Stimulated activated naive B cell treated with anti-CD40 and anti-IgM and Interleukin-4, amounts not matched to agents 10 μg/mL and 1 μg/mL and 100 μg/mL, for 72 hours (primary cell): ENCODE data around the gene ANKRD52.
A peak's percentile ranks its signal among the peaks of the same experiment; 100 is the strongest.

Source experiments
- ATAC-seq, 2 donors: fragments of 150-1000 bp; cut with Tn5 transposase; replicated peaks; 2 replicates each; pipeline ENCODE4 v1.10.0; 2021; ENCODE audit warnings: moderate library complexity in 1 of 2
- DNase-seq: peaks from one replicate; pipeline ENCODE4 v3.0.0; 2021
- H3K27ac Mint-ChIP-seq: one replicate; pipeline ENCODE4 v1.8.0; 2022; ENCODE audit warnings: mild to moderate bottlenecking, mixed read lengths
- H3K27me3 Mint-ChIP-seq, 2 donors: one replicate each; pipeline ENCODE4 v1.8.0; 2022; ENCODE audit warnings: mixed read lengths in 2 of 2
- H3K36me3 Mint-ChIP-seq, 2 donors: one replicate each; pipeline ENCODE4 v1.8.0; 2022; ENCODE audit warnings: mixed read lengths in 2 of 2, mild to moderate bottlenecking in 1 of 2
- H3K4me1 Mint-ChIP-seq, 2 donors: one replicate each; pipeline ENCODE4 v1.8.0; 2022; ENCODE audit warnings: mixed read lengths in 2 of 2, mild to moderate bottlenecking in 1 of 2
- H3K4me3 Mint-ChIP-seq, 2 donors: one replicate each; pipeline ENCODE4 v1.8.0; 2022; ENCODE audit warnings: mild to moderate bottlenecking in 2 of 2, mixed read lengths in 2 of 2, moderate library complexity in 1 of 2
- H3K9me3 Mint-ChIP-seq, 2 donors: one replicate each; pipeline ENCODE4 v1.8.0; 2022; ENCODE audit warnings: mixed read lengths in 2 of 2, mild to moderate bottlenecking in 1 of 2

The ANKRD52 gene

GRCh38 chr12:56261503-56262232 is 3.5 kb upstream of the ANKRD52 start:
- Mint-ChIP-seq H3K36me3 (no peaks in the 10 kb centered on the region), H3K4me1 (peaks cover 13 to 22% of the 10 kb centered on the region in 2 donors), H3K27me3 (no peaks in the 10 kb centered on the region), H3K4me3 (no peak overlapping the region), H3K9me3 (no peaks in the 10 kb centered on the region), H3K27ac (no peak overlapping the region)
- ATAC-seq (no peak), DNase-seq (no peak)

- Mint-ChIP-seq H3K27me3 (no peaks in the 10 kb centered on the region), H3K27ac (no peak overlapping the region), H3K4me1 (peaks cover 13 to 24% of the 10 kb centered on the region in 2 donors), H3K9me3 (no peaks in the 10 kb centered on the region), H3K36me3 (peaks cover 3 to 5% of the 10 kb centered on the region in 2 donors), H3K4me3 (no peak overlapping the region)
- DNase-seq: no peak
- no peak for ATAC-seq
Observed at GRCh38 chr12:56260921-56261320, 2.7 kb upstream of the ANKRD52 start.

DNA sequence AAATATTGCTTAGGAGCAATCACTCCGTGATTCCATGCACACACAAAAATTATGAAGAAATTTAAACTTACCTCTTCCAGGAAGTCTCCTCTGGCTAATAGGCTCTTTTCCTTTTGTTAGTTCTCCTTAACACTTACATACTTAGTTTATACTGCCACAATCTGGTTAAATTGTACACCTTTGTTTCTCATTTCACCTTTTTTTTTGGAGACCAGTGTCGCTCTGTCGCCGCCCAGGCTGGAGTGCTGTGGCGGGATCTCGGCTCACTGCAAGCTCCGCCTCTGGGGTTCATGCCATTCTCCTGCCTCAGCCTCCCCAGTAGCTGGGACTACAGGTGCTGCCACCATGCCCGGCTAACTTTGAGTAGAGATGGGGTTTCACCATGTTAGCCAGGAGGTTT is 2.2 kb upstream of the ANKRD52 start:
- peaks cover 3 to 6% of the 10 kb centered on the region in 2 donors for H3K36me3 Mint-ChIP-seq

DNA sequence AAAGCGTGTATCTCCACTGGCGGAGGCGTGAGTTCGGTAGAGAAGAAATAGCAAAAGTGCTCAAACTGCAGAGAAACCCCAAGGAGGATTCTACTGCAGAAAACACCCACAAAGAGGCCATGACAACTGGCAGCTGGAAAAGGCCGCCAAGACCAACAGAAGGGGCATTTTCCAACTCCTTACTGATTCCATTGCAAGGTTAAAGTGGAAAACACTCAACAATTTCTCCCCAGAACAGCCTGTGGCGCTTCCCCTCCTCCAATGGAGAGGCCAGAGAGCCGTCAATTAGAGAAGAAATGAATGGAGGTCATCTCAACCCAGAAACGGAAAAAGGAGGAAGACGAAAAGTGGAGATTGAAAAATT is 618 bp upstream of the ANKRD52 start:
- DNase-seq (no peak), ATAC-seq (peak in 1 of 2 donors; percentile 13)
- Mint-ChIP-seq H3K4me1 (peaks cover 13 to 25% of the 10 kb centered on the region in 2 donors), H3K9me3 (no peaks in the 10 kb centered on the region), H3K27ac (peak overlapping the region; percentile 94), H3K4me3 (peak overlapping the region; percentile 94 to 99), H3K27me3 (no peaks in the 10 kb centered on the region), H3K36me3 (peaks cover 10 to 17% of the 10 kb centered on the region in 2 donors)

More for the DNA sequence above, 2.2 kb upstream of the ANKRD52 start:
- Mint-ChIP-seq H3K9me3 (no peaks in the 10 kb centered on the region), H3K4me3 (no peak overlapping the region), H3K27ac (no peak overlapping the region), H3K27me3 (no peaks in the 10 kb centered on the region), H3K4me1 (peaks cover 12 to 25% of the 10 kb centered on the region in 2 donors)
- ATAC-seq (no peak), DNase-seq (no peak)

DNA sequence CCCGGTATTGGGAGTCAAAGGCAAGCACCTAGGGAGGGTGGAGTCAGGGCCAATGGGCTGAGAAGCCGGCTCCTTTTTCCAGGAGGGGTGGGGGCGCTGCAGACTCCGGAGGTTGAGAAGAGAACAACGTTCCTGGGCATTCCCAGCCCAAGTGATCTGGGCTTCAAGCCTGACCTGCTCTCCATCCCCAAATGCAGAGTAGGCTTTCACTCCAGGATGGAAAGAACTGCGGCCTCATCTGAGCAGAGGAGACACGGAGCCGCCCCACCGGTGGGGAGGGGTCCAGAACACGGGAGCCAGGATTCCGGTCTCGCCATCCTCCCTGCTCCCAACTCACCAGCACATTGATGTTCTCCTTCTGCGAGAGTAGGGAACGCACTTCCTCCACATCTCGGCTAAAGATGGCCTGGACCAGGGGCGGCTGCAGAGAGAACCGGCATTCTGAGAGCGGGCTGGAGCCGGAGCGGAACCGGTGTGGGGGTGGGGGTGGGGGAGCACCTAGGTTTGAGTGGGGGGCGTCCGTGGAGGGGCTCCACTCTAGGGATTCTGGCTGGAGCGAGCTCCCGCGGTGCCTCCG is 605 bp downstream of the ANKRD52 start:
- no peaks in the 10 kb centered on the region for H3K9me3 Mint-ChIP-seq

DNA sequence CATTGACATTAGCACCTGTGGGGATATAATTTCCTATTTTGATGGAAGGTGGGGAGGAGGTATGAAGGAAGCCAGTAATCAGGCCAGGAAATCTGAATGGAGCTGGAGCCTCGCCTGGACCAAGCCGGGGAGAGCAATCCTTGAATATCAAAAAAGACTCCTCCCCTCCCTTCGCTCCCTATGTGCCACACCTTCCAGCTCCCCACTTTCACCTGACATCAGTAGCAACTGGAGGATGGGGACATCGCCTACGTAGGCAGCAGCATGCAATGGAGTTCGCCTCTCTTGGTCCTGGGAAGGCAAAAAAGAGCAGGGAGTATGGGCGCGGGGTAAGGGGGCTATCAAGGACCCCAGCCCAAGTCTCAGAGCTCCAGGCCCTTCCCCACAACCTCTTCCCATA is 1.1 kb downstream of the ANKRD52 start:
- H3K9me3 Mint-ChIP-seq: no peaks in the 10 kb centered on the region
- no peaks in the 10 kb centered on the region for H3K27me3 Mint-ChIP-seq
- peak overlapping the region; percentile 93 for H3K27ac Mint-ChIP-seq
- H3K36me3 Mint-ChIP-seq: peaks cover 19 to 31% of the 10 kb centered on the region in 2 donors
- ATAC-seq: no peak
- peaks cover 13 to 25% of the 10 kb centered on the region in 2 donors for H3K4me1 Mint-ChIP-seq
- H3K4me3 Mint-ChIP-seq: peak overlapping the region; percentile 88 to 99
- no peak for DNase-seq

More for the DNA sequence above, 605 bp downstream of the ANKRD52 start:
- Mint-ChIP-seq H3K36me3 (peaks cover 15 to 29% of the 10 kb centered on the region in 2 donors), H3K27ac (peak overlapping the region; percentile 93), H3K4me1 (peaks cover 13 to 25% of the 10 kb centered on the region in 2 donors), H3K4me3 (peak overlapping the region; percentile 88 to 99), H3K27me3 (no peaks in the 10 kb centered on the region)
- DNase-seq (no peak), ATAC-seq (peak; percentile 29 to 38)

DNA sequence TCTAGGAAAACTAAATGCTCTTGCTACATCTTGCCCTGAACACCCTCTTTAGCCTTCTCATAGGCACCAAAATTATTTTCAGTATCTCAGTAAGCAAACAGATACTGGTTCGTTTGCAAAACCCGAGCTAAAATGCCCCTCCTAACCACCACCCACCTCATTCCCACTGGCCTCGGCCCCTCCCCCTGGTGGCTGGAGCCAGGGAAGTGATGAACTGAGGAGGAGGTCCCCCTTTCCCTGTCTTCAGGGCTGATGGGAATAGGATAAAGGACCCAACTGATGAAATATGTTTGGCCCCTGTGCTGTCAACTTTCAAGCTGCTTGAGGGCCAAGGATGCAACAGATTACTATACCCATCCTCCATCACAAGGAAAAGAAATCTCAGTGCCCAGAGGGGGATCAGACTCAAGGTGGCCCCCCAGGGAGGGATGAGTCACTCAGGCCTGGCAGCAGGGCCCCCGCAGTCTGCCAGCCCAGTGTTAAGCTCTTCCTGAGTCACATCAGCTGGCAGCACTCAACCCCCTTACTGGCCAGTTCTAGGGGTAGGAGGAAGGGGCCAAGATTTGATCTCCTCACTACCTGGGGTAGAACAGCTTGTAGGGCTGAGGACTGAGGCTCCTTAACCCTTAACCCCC is 1.7 kb downstream of the ANKRD52 start:
- H3K4me3 Mint-ChIP-seq: peak overlapping the region; percentile 88 to 99
- H3K4me1 Mint-ChIP-seq: peaks cover 13 to 25% of the 10 kb centered on the region in 2 donors
- DNase-seq (no peak), ATAC-seq (no peak)
- H3K9me3 Mint-ChIP-seq: no peaks in the 10 kb centered on the region
- H3K27ac Mint-ChIP-seq: no peak overlapping the region
- H3K36me3 Mint-ChIP-seq: peaks cover 26 to 37% of the 10 kb centered on the region in 2 donors
- H3K27me3 Mint-ChIP-seq: no peaks in the 10 kb centered on the region

GRCh38 chr12:56255671-56256070 is 2.5 kb downstream of the ANKRD52 start:
- no peak for ATAC-seq

GRCh38 chr12:56253091-56253490 is 5.1 kb downstream of the ANKRD52 start:
- H3K27me3 Mint-ChIP-seq: no peaks in the 10 kb centered on the region
- no peaks in the 10 kb centered on the region for H3K9me3 Mint-ChIP-seq
- H3K4me1 Mint-ChIP-seq: peaks cover 7 to 19% of the 10 kb centered on the region in 2 donors
- ATAC-seq (no peak), DNase-seq (no peak)
- no peak overlapping the region for H3K4me3 Mint-ChIP-seq
- H3K27ac Mint-ChIP-seq: no peak overlapping the region
- H3K36me3 Mint-ChIP-seq: peaks cover 32 to 42% of the 10 kb centered on the region in 2 donors

More at GRCh38 chr12:56255671-56256070, 2.5 kb downstream of the ANKRD52 start:
- H3K9me3 Mint-ChIP-seq: no peaks in the 10 kb centered on the region
- no peak overlapping the region for H3K4me3 Mint-ChIP-seq
- peak overlapping the region; percentile 27 for H3K27ac Mint-ChIP-seq
- peaks cover 13 to 25% of the 10 kb centered on the region in 2 donors for H3K4me1 Mint-ChIP-seq
- H3K36me3 Mint-ChIP-seq: peaks cover 26 to 37% of the 10 kb centered on the region in 2 donors
- no peaks in the 10 kb centered on the region for H3K27me3 Mint-ChIP-seq
- DNase-seq: no peak

DNA sequence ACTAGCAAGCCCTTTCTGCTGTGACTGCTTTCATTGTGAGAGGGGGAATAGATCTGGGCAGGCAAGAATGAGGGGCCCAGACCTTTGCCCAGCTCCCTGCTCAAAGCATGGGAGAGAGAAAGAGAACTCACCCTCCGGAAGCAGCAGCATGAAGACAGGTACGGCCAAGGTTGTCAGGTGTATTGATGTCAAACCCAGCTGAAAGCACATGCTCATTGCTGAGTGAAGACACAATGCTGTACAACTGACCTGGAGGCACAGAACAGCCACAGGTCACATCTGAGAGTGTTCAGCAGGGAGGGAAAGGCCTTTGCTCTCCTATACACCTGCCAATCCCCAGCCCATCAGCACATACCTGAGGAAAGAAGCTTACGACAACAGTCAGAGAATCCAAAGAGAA is 5.5 kb downstream of the ANKRD52 start:
- peaks cover 33 to 43% of the 10 kb centered on the region in 2 donors for H3K36me3 Mint-ChIP-seq
- ATAC-seq: no peak
- no peak for DNase-seq
- no peak overlapping the region for H3K27ac Mint-ChIP-seq
- H3K27me3 Mint-ChIP-seq: no peaks in the 10 kb centered on the region
- H3K4me3 Mint-ChIP-seq: no peak overlapping the region
- no peaks in the 10 kb centered on the region for H3K9me3 Mint-ChIP-seq
- H3K4me1 Mint-ChIP-seq: peaks cover 7 to 19% of the 10 kb centered on the region in 2 donors

DNA sequence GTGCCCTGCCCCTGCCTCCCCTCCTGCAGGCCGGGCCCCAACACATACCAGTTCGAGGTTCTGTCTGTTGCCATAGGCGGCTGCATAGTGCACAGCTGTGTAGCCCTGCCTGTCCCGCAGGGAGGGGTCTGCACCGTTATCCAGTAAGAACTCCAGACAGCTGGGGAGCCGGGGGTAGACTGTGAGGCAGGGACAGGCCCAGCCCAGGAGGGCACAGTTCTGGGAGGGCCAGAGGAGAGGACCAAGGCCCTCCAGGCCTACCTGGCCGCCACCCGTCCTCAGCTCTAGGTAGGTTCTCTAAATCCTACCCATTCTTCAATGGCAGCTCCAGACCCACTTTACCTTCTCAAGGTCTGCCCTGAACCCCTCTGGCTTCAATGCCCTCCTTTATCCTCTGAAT is 9.5 kb downstream of the ANKRD52 start:
- DNase-seq: no peak
- Mint-ChIP-seq H3K27ac (no peak overlapping the region), H3K4me3 (no peak overlapping the region), H3K9me3 (no peaks in the 10 kb centered on the region), H3K27me3 (no peaks in the 10 kb centered on the region), H3K4me1 (no peaks in the 10 kb centered on the region), H3K36me3 (peaks cover 33 to 45% of the 10 kb centered on the region in 2 donors)
- no peak for ATAC-seq

- Mint-ChIP-seq H3K9me3 (no peaks in the 10 kb centered on the region), H3K4me3 (no peak overlapping the region), H3K4me1 (peaks cover 0 to 2% of the 10 kb centered on the region in 2 donors), H3K36me3 (peaks cover 29 to 42% of the 10 kb centered on the region in 2 donors), H3K27me3 (no peaks in the 10 kb centered on the region), H3K27ac (no peak overlapping the region)
- no peak for DNase-seq
- no peak for ATAC-seq
Observed at GRCh38 chr12:56247923-56248322, 10.3 kb downstream of the ANKRD52 start.

DNA sequence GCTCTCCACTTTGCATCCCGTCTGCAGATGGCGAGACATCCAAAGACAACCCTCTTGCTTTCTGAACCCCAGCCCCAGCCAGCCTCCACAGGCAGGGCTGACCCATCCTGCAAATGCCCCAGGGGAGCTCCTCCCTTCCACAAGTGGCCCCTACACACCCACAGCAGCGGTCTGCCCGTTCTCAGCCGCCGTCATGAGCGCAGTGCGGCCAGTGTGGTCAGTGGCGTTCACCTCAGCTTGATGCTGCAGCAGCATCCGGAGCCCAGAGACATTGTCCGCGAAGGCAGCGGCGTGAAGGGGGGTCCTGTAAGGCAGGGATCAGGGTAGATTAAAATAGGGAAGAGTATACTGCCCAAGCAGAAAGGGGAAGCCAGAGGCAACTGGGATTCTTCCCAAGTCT is 13.7 kb downstream of the ANKRD52 start:
- Mint-ChIP-seq H3K4me1 (peaks cover 10 to 11% of the 10 kb centered on the region in 2 donors), H3K4me3 (no peak overlapping the region), H3K9me3 (no peaks in the 10 kb centered on the region), H3K36me3 (peaks cover 32 to 57% of the 10 kb centered on the region in 2 donors), H3K27ac (no peak overlapping the region), H3K27me3 (no peaks in the 10 kb centered on the region)
- DNase-seq: no peak
- no peak for ATAC-seq

GRCh38 chr12:56243731-56244181 is 14.4 kb downstream of the ANKRD52 start:
- Mint-ChIP-seq H3K4me1 (peaks cover 10 to 11% of the 10 kb centered on the region in 2 donors), H3K36me3 (peaks cover 28 to 56% of the 10 kb centered on the region in 2 donors), H3K4me3 (no peak overlapping the region), H3K9me3 (no peaks in the 10 kb centered on the region), H3K27me3 (no peaks in the 10 kb centered on the region), H3K27ac (no peak overlapping the region)
- ATAC-seq: no peak
- DNase-seq: no peak
